Mucosa of rectum (tissue), 2 donors: Measurements from ENCODE around the gene SMC5.
A peak's percentile ranks its signal among the peaks of the same experiment; 100 is the strongest.
"Not testable (repeated sequence)": the region's sequence is repeated elsewhere in the genome, so short reads cannot be mapped to it uniquely, and the experiment has no call there.

Source experiments
- H3K27ac ChIP-seq, 2 donors: one replicate each; pipeline ENCODE4 v1.7.0; 2013; ENCODE audit warnings: inconsistent platforms in 2 of 2, low read depth in 2 of 2, low read length in 2 of 2
- H3K27me3 ChIP-seq, 2 donors: one replicate each; pipeline ENCODE4 v1.7.0; 2013; ENCODE audit warnings: low read length in 2 of 2; ENCODE audit not compliant: control insufficient read depth in 2 of 2, insufficient read depth in 2 of 2
- H3K36me3 ChIP-seq, 2 donors: one replicate each; pipeline ENCODE4 v1.7.0; 2013; ENCODE audit warnings: low read length in 2 of 2; ENCODE audit not compliant: control insufficient read depth in 2 of 2, insufficient read depth in 2 of 2
- H3K4me1 ChIP-seq, 2 donors: one replicate each; pipeline ENCODE4 v1.7.0; 2013; ENCODE audit warnings: low read length in 2 of 2, mild to moderate bottlenecking in 1 of 2; ENCODE audit not compliant: control insufficient read depth in 2 of 2, insufficient read depth in 2 of 2
- H3K4me3 ChIP-seq, 2 donors: one replicate each; pipeline ENCODE4 v1.7.0; 2013; ENCODE audit warnings: low read length in 2 of 2
- H3K9ac ChIP-seq, 2 donors: one replicate each; pipeline ENCODE4 v1.7.0; 2013; ENCODE audit warnings: low read length in 2 of 2, low read depth in 1 of 2, mild to moderate bottlenecking in 1 of 2
- H3K9me3 ChIP-seq, 2 donors: one replicate each; pipeline ENCODE4 v1.7.0; 2013; ENCODE audit warnings: low read length in 2 of 2; ENCODE audit not compliant: control insufficient read depth in 2 of 2
- donor health status: healthy.
- donor health status: Normal muscosa, but diverticular disease.

SMC5 gene

GRCh38 chr9:70234208-70234607 is 24.6 kb upstream of the SMC5 start:
- not testable (repeated sequence) for H3K36me3 ChIP-seq, H3K27ac ChIP-seq, H3K9me3 ChIP-seq, H3K27me3 ChIP-seq, H3K9ac ChIP-seq, H3K4me1 ChIP-seq, H3K4me3 ChIP-seq

GRCh38 chr9:70245952-70246351 is 12.8 kb upstream of the SMC5 start:
- H3K36me3 ChIP-seq, H3K27ac ChIP-seq, H3K4me1 ChIP-seq, H3K27me3 ChIP-seq, H3K9me3 ChIP-seq, H3K4me3 ChIP-seq, H3K9ac ChIP-seq: not testable (repeated sequence)

DNA sequence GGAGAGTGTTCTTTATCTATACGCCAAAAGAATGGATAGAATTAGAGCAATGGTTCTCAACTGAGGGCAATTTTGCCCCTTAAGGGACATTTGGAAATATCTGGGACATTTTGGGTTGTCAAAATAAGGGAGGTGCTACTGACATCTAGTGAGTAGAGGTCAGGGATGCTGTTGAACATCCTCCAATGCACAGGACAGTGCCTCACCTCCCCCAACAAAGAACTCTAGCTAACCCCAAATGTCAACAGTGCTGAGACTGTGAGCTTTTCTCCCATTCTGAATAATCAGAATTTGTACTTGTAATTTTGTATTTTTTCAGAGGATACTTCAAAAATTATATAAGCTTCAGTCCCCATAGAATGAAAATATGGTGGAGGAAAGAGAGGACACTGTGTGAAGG is 8.6 kb upstream of the SMC5 start:
- no peaks in the 10 kb centered on the region for H3K9me3 ChIP-seq
- H3K27me3 ChIP-seq = no peaks in the 10 kb centered on the region
- H3K9ac ChIP-seq = no peak overlapping the region
- H3K4me1 ChIP-seq = no peaks in the 10 kb centered on the region
- H3K36me3 ChIP-seq = no peaks in the 10 kb centered on the region
- no peak overlapping the region for H3K27ac ChIP-seq
- H3K4me3 ChIP-seq = no peak overlapping the region

DNA sequence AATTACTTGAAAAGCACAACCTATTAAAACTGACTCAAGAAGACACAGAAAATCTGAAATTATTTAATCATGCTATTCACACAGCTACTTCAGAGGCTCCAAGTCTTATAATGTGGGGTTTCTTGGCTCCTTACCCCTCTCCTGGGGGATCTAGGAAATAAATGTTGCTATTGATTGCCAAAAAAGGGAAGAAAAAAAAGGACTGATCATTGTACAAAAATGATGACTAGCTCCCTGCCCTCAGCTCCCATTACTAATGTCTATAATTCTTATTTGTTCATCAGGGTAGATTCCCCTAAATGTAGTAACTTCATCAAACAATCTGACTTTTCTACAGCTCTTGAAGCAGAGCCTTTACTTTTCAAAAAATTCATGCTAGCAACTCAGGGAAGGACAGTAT is 3.3 kb upstream of the SMC5 start:
- H3K27ac ChIP-seq = no peak overlapping the region
- peak overlapping the region in 1 of 2 donors; percentile 69 for H3K9ac ChIP-seq
- no peaks in the 10 kb centered on the region for H3K27me3 ChIP-seq
- H3K4me3 ChIP-seq = peak overlapping the region; percentile 37 to 58
- no peaks in the 10 kb centered on the region for H3K36me3 ChIP-seq
- no peaks in the 10 kb centered on the region for H3K9me3 ChIP-seq
- H3K4me1 ChIP-seq = peaks cover 12 to 28% of the 10 kb centered on the region in 2 donors

- peak overlapping the region; percentile 38 to 69 for H3K9ac ChIP-seq
- no peaks in the 10 kb centered on the region for H3K27me3 ChIP-seq
- H3K4me1 ChIP-seq = peaks cover 12 to 34% of the 10 kb centered on the region in 2 donors
- peaks cover 1 to 5% of the 10 kb centered on the region in 2 donors for H3K36me3 ChIP-seq
- peak overlapping the region in 1 of 2 donors; percentile 52 for H3K27ac ChIP-seq
- peak overlapping the region; percentile 37 to 58 for H3K4me3 ChIP-seq
- H3K9me3 ChIP-seq = no peaks in the 10 kb centered on the region
Measured at GRCh38 chr9:70256123-70256551, 2.6 kb upstream of the SMC5 start.

- Histone ChIP-seq H3K36me3 (peaks cover 10% of the 10 kb centered on the region in 2 donors), H3K4me1 (peaks cover 15 to 36% of the 10 kb centered on the region in 2 donors), H3K27me3 (no peaks in the 10 kb centered on the region), H3K4me3 (peak overlapping the region; percentile 92 to 98), H3K9ac (peak overlapping the region; percentile 98 to 99), H3K27ac (peak overlapping the region; percentile 95 to 98), H3K9me3 (no peaks in the 10 kb centered on the region)
Measured at GRCh38 chr9:70257502-70257901, 1.3 kb upstream of the SMC5 start.

DNA sequence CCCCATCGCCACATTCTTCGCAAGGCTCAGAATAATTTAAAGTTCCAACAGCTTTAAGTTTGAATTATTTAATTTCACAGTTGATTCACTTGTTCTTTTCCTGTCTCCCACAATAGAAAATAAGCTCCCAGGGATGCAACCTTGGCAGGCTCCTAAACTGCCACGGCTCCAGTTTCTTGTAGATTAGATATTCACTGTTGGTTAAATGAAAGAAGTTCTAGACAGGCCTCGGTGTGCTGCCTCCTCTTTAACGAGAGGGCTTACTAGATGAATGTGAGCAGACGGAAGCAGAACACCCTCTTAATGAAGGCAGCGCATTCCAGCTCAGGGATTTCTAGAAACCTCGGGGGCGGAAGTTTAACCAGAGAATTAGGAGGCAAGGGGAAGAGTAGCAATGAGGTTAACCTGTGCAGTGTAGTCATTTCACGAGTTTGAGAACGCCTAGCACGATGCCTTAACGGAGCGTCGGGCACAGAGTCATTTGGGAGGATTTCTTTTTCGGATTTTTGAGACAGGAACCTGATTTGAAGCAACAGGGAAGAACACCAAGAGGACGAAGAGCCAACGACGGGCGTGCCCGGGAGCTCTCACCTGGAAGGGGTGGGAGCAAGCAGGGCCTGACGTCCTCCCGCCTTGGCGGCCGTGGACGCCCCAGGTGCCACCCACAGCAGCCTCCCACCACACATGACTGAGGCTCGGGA is 637 bp upstream of the SMC5 start:
- Histone ChIP-seq H3K36me3 (peaks cover 10% of the 10 kb centered on the region in 2 donors), H3K9ac (peak overlapping the region; percentile 98 to 99), H3K4me3 (peak overlapping the region; percentile 92 to 98), H3K9me3 (no peaks in the 10 kb centered on the region), H3K27me3 (no peaks in the 10 kb centered on the region), H3K4me1 (peaks cover 15 to 42% of the 10 kb centered on the region in 2 donors), H3K27ac (peak overlapping the region; percentile 95 to 98)

GRCh38 chr9:70259512-70259802 is 679 bp downstream of the SMC5 start:
- peaks cover 15 to 44% of the 10 kb centered on the region in 2 donors for H3K4me1 ChIP-seq
- H3K27me3 ChIP-seq = no peaks in the 10 kb centered on the region
- H3K9ac ChIP-seq = peak overlapping the region; percentile 98 to 99
- peaks cover 13 to 15% of the 10 kb centered on the region in 2 donors for H3K36me3 ChIP-seq
- peak overlapping the region; percentile 95 to 98 for H3K27ac ChIP-seq
- peak overlapping the region; percentile 92 to 98 for H3K4me3 ChIP-seq
- H3K9me3 ChIP-seq = no peaks in the 10 kb centered on the region

GRCh38 chr9:70260007-70260443 is 1.2 kb downstream of the SMC5 start:
- H3K9ac ChIP-seq = peak overlapping the region in 1 of 2 donors; percentile 98
- H3K36me3 ChIP-seq = peaks cover 18 to 21% of the 10 kb centered on the region in 2 donors
- H3K4me1 ChIP-seq = peaks cover 15 to 44% of the 10 kb centered on the region in 2 donors
- peak overlapping the region; percentile 95 to 98 for H3K27ac ChIP-seq
- H3K9me3 ChIP-seq = no peaks in the 10 kb centered on the region
- H3K27me3 ChIP-seq = no peaks in the 10 kb centered on the region
- H3K4me3 ChIP-seq = peak overlapping the region; percentile 92 to 98

- Histone ChIP-seq H3K27ac (no peak overlapping the region), H3K36me3 (peaks cover 18 to 21% of the 10 kb centered on the region in 2 donors), H3K4me3 (peak overlapping the region; percentile 92 to 98), H3K27me3 (no peaks in the 10 kb centered on the region), H3K9me3 (no peaks in the 10 kb centered on the region), H3K4me1 (peaks cover 15 to 44% of the 10 kb centered on the region in 2 donors), H3K9ac (no peak overlapping the region)
Measured at GRCh38 chr9:70260606-70261005, 1.8 kb downstream of the SMC5 start.
